GDM1 (cell line): ENCODE measurements around the gene NOTUM.

Experiments used
- DNase-seq: peaks from one replicate; lab custom pipeline; 2025; lab: John Stamatoyannopoulos, UW

NOTUM gene

GRCh38 chr17:81961087-81961511, at the start of gene NOTUM:
Gene NOTUM (minus strand): TSS chr17:81961187. CDS start chr17:81960909, 278 bp downstream.
- DNase-seq: no peak

GRCh38 chr17:82009413-82009812, 48.4 kb upstream of the NOTUM start:
- no peak for DNase-seq

DNA sequence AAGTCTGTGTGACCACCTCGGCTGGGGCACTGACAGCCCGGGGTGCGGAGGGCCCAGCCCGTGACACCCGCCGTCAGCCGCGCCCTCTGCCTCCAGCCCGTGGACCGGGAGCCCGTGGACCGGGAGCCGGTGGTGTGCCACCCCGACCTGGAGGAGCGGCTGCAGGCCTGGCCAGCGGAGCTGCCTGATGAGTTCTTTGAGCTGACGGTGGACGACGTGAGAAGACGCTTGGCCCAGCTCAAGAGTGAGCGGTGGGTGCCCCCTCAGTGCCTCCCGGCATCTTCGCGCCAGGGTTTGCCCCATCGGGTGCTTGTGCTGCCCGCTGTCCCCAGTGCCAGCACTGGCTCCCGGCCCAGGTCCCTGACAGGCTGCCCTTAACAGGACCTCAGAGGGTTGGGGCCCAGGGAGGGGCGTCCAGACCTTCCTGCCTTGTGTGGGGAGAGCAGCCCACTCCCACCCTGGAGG, 48.0 kb upstream of the NOTUM start:
- DNase-seq: no peak

DNA sequence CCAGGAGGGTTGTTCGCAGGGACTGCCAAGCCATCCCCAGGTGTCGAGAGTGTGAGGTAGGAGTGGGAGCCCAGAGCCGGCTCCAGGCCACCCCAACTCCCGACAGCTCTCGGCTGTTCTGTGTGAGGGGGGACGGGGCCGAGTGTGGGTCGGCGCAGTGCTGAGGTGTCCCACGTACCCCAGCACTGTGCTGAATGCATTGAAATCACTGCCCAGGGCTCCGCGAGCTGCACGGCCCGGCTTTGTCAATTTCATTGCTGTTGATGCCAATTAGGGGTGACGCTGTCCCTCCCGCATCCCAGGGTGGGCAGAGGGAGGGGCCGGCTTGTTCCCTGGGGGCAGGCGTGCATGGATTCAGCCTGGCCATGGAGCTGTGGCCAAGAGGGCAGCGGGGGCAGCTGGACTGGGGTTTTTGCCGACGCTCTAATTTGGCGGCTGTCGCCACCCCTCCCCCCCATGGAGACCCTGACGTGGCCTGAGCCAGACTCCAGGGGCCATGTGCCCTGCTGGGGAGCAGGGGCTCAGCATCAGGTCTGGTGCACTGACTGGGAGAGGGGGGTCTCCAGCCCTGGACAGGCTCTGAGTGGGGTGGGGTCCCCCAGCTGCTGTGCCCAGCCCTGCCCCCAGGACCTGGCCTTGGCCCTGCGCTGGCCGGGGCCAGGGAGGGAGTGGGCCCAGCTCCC, 47.4 kb upstream of the NOTUM start:
- no peak for DNase-seq

- no peak for DNase-seq
These were observed 46.7 kb upstream of the NOTUM start for GRCh38 chr17:82007495-82008257.

DNA sequence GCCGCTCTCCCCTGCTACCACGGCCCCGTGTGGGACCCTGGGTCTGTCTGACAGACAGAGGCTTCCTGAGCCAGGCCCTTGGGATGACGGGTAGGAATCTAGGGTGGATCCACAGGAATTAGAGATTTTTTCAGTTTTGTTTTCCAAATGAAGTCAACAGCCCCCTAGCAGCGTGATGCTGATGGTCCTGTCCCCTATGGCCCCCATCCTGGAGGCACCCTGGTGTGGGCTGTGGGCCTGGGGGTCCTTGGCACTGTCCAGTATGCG, 46.2 kb upstream of the NOTUM start:
- no peak for DNase-seq

DNA sequence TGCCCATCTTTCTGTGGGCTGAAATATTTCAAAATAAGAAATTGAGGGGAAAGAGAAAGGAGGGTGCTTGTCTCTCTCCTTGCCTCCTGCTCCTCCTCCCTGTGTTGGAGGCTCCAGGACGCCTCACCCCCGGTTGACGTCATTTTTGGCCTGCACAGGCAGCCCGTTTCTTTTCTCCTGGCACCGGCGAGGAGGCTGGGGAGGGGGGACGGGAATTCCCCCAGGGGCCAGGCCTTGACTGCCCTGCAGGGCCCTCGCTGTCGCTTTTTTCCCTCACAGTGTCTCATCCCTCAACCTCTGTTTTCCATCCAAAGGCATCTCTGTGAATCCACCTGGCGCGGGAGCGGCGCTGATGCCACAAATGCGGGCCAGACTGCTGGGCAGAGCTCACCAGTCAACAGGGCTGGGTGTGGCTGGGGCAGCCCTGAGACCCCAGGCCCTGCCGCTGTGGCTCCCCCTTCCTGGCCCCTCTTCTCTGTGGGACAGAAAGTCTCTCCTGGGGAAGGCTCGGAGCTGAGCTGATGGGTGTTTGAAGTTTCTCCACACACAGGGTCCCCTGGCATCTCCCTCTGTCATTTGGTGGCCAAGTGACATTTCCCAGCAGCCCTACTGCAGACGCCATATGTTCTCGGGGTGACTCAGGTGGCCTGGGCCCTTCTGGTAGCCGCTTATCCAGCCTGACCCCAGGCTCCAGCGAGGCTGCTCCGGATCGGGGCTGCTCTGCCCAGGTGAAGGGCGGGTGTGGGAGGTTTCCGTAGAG, 45.7 kb upstream of the NOTUM start:
- DNase-seq: no peak

DNA sequence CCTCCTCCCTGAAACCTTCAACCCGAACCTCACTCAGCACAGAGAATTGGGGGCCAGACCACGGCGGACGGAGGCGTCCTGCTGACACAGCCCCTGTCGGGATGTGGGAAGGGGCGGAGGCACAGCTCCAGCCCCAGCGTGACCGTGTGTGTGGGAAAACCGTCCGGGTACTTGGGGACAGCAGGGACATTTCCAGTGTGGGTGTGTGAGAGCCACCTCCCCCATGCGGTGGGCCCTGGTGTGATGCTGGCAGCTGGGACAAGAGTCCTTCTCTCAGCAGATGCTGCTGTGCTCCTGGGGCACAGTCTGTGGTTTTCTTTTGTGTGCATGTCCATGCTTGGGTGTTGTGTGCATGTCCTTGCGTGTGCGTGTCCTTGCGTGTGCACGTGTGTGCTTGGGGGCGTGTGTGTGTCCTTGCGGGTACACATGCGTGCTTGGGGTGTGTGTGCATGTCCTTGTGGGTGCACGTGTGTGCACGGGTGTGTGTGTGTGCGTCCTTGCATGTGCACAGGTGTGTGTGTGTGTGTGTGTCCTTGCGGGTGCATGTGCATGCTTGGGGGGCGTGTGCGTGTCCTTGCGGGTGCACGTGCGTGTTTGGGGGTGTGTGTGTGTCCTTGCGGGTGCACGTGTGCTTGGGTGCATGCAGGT, 44.8 kb upstream of the NOTUM start:
- DNase-seq: no peak

DNA sequence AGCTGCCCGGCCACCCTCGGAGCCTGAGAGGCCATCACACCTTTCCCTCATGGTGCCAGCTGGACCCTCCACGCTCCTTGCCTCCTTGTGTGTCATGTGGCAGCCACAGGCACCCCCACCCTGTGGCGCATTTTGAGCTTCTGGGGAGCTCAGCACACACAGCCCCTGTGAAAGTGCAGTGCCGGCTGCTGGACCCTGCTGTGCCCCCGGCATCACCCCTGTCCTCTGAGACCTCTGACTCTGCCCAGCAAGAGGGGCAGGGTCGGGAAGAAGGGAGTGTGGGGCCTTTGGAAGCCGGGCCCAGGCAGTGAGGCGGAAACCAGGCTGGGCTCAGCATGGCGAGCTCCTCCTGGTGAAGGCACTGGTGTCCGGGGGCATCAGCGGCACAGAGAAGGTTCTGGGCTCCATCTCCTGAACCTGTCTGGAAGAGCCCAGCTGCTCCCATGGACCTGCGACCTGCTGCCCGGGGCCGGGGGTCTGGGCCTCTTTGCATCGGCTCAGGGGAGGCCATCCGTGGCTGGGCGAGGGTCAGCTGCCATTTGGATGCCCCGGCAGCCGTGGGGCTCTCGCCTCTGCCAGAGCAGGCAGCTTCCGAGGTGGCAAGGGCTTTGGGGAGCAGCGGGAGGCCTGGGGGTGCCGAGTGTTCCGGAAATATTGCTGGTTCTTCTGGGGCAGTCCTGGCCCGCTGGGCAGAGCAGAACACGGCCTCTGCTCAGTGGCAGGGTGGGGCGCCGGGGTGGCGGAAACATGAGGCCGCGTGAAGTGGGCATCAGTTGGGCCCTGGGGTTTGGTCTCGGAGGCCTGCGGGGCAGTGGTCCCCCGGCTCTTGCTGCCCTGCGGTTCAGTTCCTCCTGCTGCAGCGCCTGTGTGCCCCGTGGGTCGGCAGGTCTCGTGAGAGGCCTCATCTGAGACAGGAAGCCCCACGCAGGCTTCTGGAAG, 43.8 kb upstream of the NOTUM start:
- DNase-seq: no peak

- no peak for DNase-seq
These were observed 42.7 kb upstream of the NOTUM start for GRCh38 chr17:82003411-82004381.

DNA sequence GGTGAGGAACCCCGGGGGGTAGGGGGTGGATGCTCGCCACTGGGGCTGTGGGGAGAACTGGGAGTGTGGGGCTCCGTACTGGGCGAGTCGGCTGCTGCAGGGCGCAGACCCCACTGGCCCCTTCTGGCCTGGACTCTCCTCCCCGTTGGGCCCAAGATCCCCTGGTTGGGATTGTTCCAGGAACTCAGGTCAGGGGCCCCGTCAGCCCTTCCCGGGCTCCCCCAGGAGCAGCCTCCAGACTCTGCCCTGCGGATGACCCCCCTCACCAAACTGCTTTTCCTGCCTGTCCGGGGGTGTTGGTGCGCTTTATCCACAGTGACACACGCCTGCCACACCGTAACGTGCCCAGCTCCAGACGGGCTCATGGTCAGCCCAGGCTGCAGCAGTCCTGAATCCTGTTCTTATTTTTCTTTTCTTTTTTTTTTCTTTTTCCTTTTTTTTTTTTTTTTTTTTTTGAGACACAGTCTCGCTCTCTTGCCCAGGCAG, 40.6 kb upstream of the NOTUM start:
- no peak for DNase-seq

DNA sequence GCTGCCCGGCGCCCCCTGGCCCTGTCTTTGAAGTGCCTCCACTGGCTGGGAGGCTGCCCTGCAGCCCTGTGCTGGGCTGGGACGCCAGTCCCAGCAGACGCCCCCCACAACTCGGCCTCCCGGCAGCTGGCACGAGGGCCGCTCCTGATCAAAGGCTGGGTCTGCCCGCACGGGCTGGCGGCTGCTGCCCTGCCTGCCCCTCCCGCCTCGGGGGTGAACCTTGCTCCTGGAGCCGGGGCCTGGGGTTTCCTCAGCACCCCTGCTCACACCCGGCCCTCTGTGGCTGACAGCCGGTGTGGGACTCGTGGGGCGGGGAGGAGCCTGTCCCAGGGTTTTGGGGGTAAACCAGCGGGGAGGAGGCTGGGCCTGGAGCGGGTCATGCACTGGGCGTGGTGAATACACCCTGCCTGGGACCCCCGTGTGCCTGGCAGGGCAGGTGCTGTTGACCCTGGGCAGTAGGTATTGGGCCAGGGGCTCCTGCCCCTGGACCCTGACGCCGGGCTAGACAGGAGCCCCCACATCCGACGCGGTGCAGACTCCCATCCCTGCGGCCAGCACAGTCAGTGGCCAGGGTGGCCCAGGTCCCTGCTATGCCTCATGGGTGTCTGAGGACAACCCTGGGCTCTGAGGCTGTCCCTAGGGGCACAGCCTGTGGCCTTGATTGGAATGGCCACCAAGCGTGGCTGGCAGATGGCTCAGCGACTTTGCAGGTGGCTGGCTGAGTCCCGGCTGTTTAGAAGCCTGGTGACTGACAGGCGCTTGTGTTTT, 40.0 kb upstream of the NOTUM start:
- no peak for DNase-seq

DNA sequence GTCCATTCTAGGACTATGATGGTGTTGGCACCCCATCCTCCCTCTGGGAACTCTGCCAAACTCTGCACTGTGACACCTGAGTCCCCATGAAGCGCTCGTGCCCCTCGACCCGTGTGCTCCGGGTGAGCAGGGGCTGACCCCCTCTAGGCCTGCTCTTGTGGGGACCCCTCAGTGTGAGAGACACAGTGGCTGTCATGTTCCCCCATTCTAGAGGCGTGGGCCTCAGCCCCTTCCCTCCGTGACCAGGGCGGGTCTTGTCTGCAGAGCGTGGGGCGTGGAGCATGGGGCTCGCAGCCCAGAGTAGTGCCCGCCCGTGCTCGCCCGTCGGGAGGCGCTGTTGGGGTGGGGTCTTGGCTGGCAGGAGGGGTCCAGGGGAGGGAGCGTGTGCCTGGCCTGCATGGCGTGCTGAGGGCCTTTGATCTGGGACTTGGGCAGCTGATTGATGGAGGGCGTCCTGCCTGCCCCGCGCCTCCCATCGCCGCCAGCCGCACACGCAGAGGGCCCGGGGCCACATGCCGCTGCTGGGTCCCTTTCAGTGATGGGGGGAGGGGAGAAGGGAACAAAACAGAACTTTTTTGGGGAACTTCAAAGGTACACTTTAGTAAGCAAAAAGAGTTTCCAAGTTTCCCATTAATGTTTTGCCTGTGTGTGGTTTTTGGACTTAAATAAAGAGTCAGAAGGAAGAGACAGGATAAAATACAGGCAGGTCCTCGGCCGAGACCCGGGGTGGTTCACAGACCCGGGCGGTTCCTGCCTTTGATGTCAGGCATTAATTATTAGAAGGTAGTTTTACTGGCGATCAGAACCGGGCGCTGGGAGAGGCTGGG, 39.2 kb upstream of the NOTUM start:
- DNase-seq: no peak

- DNase-seq: no peak
These were observed 38.6 kb upstream of the NOTUM start for GRCh38 chr17:81999587-81999975.

DNA sequence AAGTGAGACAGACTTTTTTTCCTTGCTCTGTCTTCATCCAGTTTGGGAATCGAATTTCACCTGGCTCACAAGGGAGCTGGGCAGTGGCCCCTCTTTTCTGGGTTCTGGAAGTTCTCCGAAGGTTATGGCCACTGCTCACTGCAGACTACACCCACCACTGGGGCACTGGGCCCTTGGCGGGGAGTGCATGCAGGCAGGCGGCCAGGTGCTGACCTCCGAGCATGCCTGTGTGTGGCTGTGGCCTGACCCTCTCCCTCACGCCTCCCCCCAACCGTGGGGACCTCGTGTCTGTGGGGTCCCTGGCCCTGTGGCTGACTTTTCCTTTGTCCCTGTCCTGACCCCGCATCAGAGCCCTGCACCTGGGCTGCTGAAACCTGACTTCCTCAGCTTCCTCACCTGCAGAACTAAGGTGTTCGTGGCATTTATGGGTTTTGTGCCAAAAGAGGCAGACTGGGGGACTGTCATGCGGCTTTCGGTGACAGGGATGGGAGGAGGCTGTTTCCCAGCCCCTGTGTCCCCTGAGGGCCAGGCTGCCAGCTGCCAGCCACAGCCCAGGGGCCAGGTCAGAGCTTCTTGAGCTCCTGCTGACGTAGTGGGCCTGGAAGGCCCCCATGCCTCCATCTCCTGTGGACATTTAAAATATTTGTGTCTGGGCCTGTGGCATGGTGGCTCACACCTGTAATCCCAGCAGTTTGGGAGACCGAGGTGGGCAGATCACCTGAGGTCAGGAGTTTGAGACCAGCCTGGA, 37.9 kb upstream of the NOTUM start:
- DNase-seq: no peak

DNA sequence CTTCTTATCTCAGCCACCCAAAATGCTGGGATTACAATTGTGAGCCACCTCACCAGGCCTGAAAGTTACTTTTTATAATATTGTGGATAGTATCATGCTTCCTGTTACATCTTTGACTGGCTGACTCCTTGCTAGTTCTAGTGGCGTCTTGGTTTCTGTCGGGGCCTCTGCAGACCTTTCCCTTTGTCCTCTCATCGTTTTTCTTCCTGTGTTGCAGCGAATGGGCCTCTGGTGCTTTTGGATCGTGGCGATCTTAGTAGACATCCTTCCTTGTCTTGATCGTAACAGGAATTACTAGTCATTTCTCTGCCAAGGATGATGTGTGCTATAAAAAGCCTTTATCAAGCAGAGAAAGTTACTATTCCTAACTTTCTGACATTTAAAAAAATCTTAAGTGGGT, 37.2 kb upstream of the NOTUM start:
- no peak for DNase-seq

DNA sequence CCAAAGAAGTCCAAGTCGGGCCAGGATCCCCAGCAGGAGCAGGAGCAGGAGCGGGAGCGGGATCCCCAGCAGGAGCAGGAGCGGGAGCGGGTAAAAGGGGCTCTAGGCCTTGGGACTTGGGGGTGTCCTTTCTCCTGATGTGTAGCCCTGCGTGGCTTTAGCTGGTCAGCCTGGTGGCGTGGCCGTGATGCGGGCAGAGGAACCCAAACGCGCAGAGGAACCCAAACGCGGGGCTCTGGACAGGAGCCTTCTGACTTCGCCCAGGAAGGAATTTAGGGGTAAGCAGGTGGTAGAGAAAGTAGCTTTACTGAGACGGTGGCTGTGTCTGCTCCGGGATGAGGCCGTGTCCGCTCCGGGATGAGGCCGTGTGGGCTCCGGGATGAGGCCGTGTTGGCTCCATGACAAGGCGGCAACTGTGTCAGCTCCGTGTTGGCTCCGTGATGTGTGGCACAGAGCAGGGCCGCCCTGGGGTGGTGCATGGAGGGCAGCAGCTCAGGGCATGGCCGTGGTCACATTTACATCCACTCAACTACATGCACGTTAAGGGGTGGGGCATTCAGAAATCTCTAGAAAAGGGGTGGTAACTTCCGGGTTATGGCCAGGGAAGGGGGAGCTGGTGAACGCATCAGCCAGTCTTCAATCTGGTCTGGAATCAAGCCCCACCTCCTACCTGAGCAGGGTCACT, 35.9 kb upstream of the NOTUM start:
- no peak for DNase-seq
